ENCODE data around the gene CDKN2AIPNL. TPM values are rescaled to one million over a fixed set of nuclear protein-coding genes. Genes with fewer than 3 reads are reported as not detected.

The CDKN2AIPNL gene
- total RNA-seq, 1 experiment from 2014 or later: 82.4 TPM

- DNase-seq (ENCODE audit: unreplicated experiment): peak; percentile 52
- no peak overlapping the region for H3K4me3 Mint-ChIP-seq (ENCODE audit: unreplicated experiment)
- H3K27me3 Mint-ChIP-seq (ENCODE audit: insufficient read depth, unreplicated experiment): no peaks in the 10 kb centered on the region
- no peaks in the 10 kb centered on the region for H3K9me3 Mint-ChIP-seq (ENCODE audit: unreplicated experiment)
- H3K4me1 Mint-ChIP-seq (ENCODE audit: insufficient read depth, unreplicated experiment): peaks cover 8% of the 10 kb centered on the region
- CTCF ChIA-PET: interaction anchor here (1.1 to 2.2 kb wide), 3 partner anchors 35 to 184 kb away, joined by 3 to 9 read pairs (median 8); no protein-coding TSS in a partner anchor
- intact Hi-C loops (cut with micrococcal nuclease): no loop called here
- H3K27ac Mint-ChIP-seq (ENCODE audit: low read depth, unreplicated experiment): peak overlapping the region; percentile 54
- peaks cover 63% of the 10 kb centered on the region for H3K36me3 Mint-ChIP-seq (ENCODE audit: insufficient read depth, unreplicated experiment)
- BruUV-seq (replicated peaks): no TSS peak
- TF ChIP-seq CTCF (IDR thresholded peaks at IDR 0.05; ENCODE audit: unreplicated experiment): no peak
- POLR2A ChIA-PET: interaction anchor here (0.6 to 9.8 kb wide), 12 partner anchors 9 to 153 kb away, joined by 3 to 147 read pairs (median 4); partner anchors contain the start of genes CDKL3 and UBE2B
These were observed 7.7 kb downstream of the CDKN2AIPNL start for GRCh38 chr5:134403951-134404350.

GRCh38 chr5:134398609-134399155 lies 13.0 kb downstream of the CDKN2AIPNL start:
- no peaks in the 10 kb centered on the region for H3K27me3 Mint-ChIP-seq (ENCODE audit: insufficient read depth, unreplicated experiment)
- no peak overlapping the region for H3K27ac Mint-ChIP-seq (ENCODE audit: low read depth, unreplicated experiment)
- no peak overlapping the region for H3K4me3 Mint-ChIP-seq (ENCODE audit: unreplicated experiment)
- H3K36me3 Mint-ChIP-seq (ENCODE audit: insufficient read depth, unreplicated experiment): peaks cover 78% of the 10 kb centered on the region
- DNase-seq (ENCODE audit: unreplicated experiment): no peak
- ChIA-PET POLR2A (interaction anchor here (1.3 to 13.0 kb wide), 2 partner anchors 9 to 127 kb away, joined by 4 to 147 read pairs; partner anchors contain the start of genes CDKN2AIPNL and JADE2), CTCF (interaction anchor here (7.5 kb wide), 1 partner anchor 13 kb away, joined by 34 read pairs; the partner anchor contains the start of gene CDKN2AIPNL)
- no peaks in the 10 kb centered on the region for H3K9me3 Mint-ChIP-seq (ENCODE audit: unreplicated experiment)
- intact Hi-C loops (cut with micrococcal nuclease): no loop called here
- TF ChIP-seq CTCF (IDR thresholded peaks at IDR 0.05; ENCODE audit: unreplicated experiment): no peak
- BruUV-seq (replicated peaks): no TSS peak
- H3K4me1 Mint-ChIP-seq (ENCODE audit: insufficient read depth, unreplicated experiment): peaks cover 5% of the 10 kb centered on the region

- H3K27ac Mint-ChIP-seq (ENCODE audit: low read depth, unreplicated experiment): no peak overlapping the region
- ChIA-PET CTCF (interaction anchor here (0.6 to 7.5 kb wide), 6 partner anchors 8 to 115 kb away, joined by 3 to 34 read pairs (median 8); partner anchors contain the start of genes CDKN2AIPNL and UBE2B), POLR2A (interaction anchor here (0.7 to 13.0 kb wide), 13 partner anchors 8 to 130 kb away, joined by 3 to 147 read pairs (median 5); partner anchors contain the start of genes CDKN2AIPNL, JADE2 and UBE2B)
- TF ChIP-seq CTCF (IDR thresholded peaks at IDR 0.05; ENCODE audit: unreplicated experiment): no peak
- peaks cover 89% of the 10 kb centered on the region for H3K36me3 Mint-ChIP-seq (ENCODE audit: insufficient read depth, unreplicated experiment)
- H3K27me3 Mint-ChIP-seq (ENCODE audit: insufficient read depth, unreplicated experiment): no peaks in the 10 kb centered on the region
- H3K9me3 Mint-ChIP-seq (ENCODE audit: unreplicated experiment): no peaks in the 10 kb centered on the region
- no peak for DNase-seq (ENCODE audit: unreplicated experiment)
- peaks cover 9% of the 10 kb centered on the region for H3K4me1 Mint-ChIP-seq (ENCODE audit: insufficient read depth, unreplicated experiment)
- no TSS peak for BruUV-seq (replicated peaks)
- H3K4me3 Mint-ChIP-seq (ENCODE audit: unreplicated experiment): no peak overlapping the region
- intact Hi-C loops (cut with micrococcal nuclease): no loop called here
These were observed 14.5 kb downstream of the CDKN2AIPNL start for GRCh38 chr5:134397196-134397595.

- peaks cover 89% of the 10 kb centered on the region for H3K36me3 Mint-ChIP-seq (ENCODE audit: insufficient read depth, unreplicated experiment)
- ChIA-PET POLR2A (interaction anchor here (1.0 to 13.0 kb wide), 10 partner anchors 10 to 130 kb away, joined by 3 to 147 read pairs (median 6); partner anchors contain the start of genes CDKN2AIPNL and UBE2B), CTCF (interaction anchor here (0.6 to 7.5 kb wide), 9 partner anchors 9 to 191 kb away, joined by 3 to 34 read pairs (median 6); partner anchors contain the start of genes CDKN2AIPNL and UBE2B)
- no peaks in the 10 kb centered on the region for H3K9me3 Mint-ChIP-seq (ENCODE audit: unreplicated experiment)
- no peak for DNase-seq (ENCODE audit: unreplicated experiment)
- no peak overlapping the region for H3K4me3 Mint-ChIP-seq (ENCODE audit: unreplicated experiment)
- no peak for TF ChIP-seq CTCF (IDR thresholded peaks at IDR 0.05; ENCODE audit: unreplicated experiment)
- no TSS peak for BruUV-seq (replicated peaks)
- no peak overlapping the region for H3K27ac Mint-ChIP-seq (ENCODE audit: low read depth, unreplicated experiment)
- intact Hi-C loops (cut with micrococcal nuclease): no loop called here
- H3K27me3 Mint-ChIP-seq (ENCODE audit: insufficient read depth, unreplicated experiment): no peaks in the 10 kb centered on the region
- H3K4me1 Mint-ChIP-seq (ENCODE audit: insufficient read depth, unreplicated experiment): peaks cover 12% of the 10 kb centered on the region
These were observed 15.4 kb downstream of the CDKN2AIPNL start for GRCh38 chr5:134396274-134396673.

Data from MCF 10A (cell line).